Stimulated activated naive CD8-positive, alpha-beta T cell treated with anti-CD3 and anti-CD28 coated beads, Interleukin-15, Interleukin-2, amounts not matched to agents 100 ng/mL and 50 ng/mL, for 24 hours (primary cell): ENCODE measurements around the gene MYH6.

Source experiments
- H3K27ac Mint-ChIP-seq: one replicate; pipeline ENCODE4 v1.8.0; 2021; ENCODE audit warnings: mild to moderate bottlenecking, mixed read lengths
- H3K27me3 Mint-ChIP-seq: one replicate; pipeline ENCODE4 v1.8.0; 2021; ENCODE audit warnings: mixed read lengths
- H3K36me3 Mint-ChIP-seq: one replicate; pipeline ENCODE4 v1.8.0; 2021; ENCODE audit warnings: low read depth, mixed read lengths
- H3K4me1 Mint-ChIP-seq: one replicate; pipeline ENCODE4 v1.8.0; 2021; ENCODE audit warnings: low read depth, mixed read lengths
- H3K4me3 Mint-ChIP-seq: one replicate; pipeline ENCODE4 v1.8.0; 2021; ENCODE audit warnings: mild to moderate bottlenecking, mixed read lengths
- H3K9me3 Mint-ChIP-seq: one replicate; pipeline ENCODE4 v1.8.0; 2021; ENCODE audit warnings: mixed read lengths

Gene MYH6

GRCh38 chr14:23370221-23370620 is 37.9 kb downstream of the MYH6 start:
- Mint-ChIP-seq H3K36me3 (no peaks in the 10 kb centered on the region), H3K4me1 (no peaks in the 10 kb centered on the region)

GRCh38 chr14:23366426-23366921 is 41.6 kb downstream of the MYH6 start:
- Mint-ChIP-seq H3K36me3 (no peaks in the 10 kb centered on the region), H3K9me3 (no peaks in the 10 kb centered on the region), H3K4me3 (no peak overlapping the region), H3K27me3 (peaks cover 38% of the 10 kb centered on the region), H3K4me1 (no peaks in the 10 kb centered on the region), H3K27ac (no peak overlapping the region)

More at GRCh38 chr14:23370221-23370620, 37.9 kb downstream of the MYH6 start:
- Mint-ChIP-seq H3K27ac (no peak overlapping the region), H3K9me3 (no peaks in the 10 kb centered on the region), H3K4me3 (no peak overlapping the region), H3K27me3 (peaks cover 22% of the 10 kb centered on the region)

DNA sequence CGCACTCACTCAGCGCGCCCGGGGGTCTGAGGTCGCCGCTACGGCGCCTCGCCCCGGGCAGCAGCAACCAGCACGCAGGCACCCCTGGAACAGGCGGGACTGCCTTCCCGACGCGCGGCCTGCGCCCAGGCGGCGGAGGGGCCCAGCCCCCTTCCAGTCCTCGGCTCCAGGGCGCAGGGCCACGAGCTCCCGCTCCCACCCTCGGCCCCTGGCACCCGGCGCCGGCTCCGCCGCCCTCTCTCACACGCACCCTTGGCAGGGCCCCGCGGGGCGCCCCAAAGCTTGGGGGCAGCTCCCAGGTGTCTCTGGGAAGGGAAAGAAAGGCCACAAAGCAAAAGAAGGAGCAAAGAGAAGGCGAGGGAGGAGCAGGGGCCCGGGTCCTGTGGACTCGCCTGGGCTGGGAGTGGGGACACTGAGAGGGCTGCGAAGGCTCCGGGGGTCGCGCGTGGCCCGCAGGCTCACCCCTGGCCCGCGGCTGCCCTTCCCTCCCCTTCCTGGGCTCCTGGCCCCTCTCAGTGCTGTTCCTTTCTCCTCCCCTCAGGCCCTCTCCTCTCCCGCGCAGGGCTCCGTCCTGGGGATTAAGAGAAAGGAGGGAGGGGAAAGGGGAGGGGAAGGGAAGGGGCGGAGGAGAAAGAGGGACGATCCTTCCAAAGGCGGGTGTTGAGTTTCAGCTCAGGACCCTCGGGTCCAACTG is 42.2 kb downstream of the MYH6 start:
- no peaks in the 10 kb centered on the region for H3K4me1 Mint-ChIP-seq
- H3K36me3 Mint-ChIP-seq = no peaks in the 10 kb centered on the region
- no peak overlapping the region for H3K4me3 Mint-ChIP-seq
- H3K9me3 Mint-ChIP-seq = no peaks in the 10 kb centered on the region
- H3K27me3 Mint-ChIP-seq = peaks cover 38% of the 10 kb centered on the region
- H3K27ac Mint-ChIP-seq = no peak overlapping the region

- Mint-ChIP-seq H3K27ac (no peak within 1 kb of the TSS), H3K4me1 (no peaks in the 10 kb centered on the region), H3K9me3 (no peaks in the 10 kb centered on the region), H3K4me3 (no peak within 1 kb of the TSS), H3K36me3 (no peaks in the 10 kb centered on the region), H3K27me3 (peaks cover 38% of the 10 kb centered on the region)
Observed at GRCh38 chr14:23365036-23365731, 42.9 kb downstream of the MYH6 start, which contains the start of gene EFS. Gene EFS, minus strand, starts transcription at chr14:23365172. Its CDS starts 147 bp downstream, at chr14:23365025.

GRCh38 chr14:23364164-23365035 is 43.7 kb downstream of the MYH6 start:
- Mint-ChIP-seq H3K4me1 (no peaks in the 10 kb centered on the region), H3K27me3 (peaks cover 38% of the 10 kb centered on the region), H3K36me3 (no peaks in the 10 kb centered on the region), H3K9me3 (no peaks in the 10 kb centered on the region), H3K4me3 (no peak overlapping the region), H3K27ac (no peak overlapping the region)

DNA sequence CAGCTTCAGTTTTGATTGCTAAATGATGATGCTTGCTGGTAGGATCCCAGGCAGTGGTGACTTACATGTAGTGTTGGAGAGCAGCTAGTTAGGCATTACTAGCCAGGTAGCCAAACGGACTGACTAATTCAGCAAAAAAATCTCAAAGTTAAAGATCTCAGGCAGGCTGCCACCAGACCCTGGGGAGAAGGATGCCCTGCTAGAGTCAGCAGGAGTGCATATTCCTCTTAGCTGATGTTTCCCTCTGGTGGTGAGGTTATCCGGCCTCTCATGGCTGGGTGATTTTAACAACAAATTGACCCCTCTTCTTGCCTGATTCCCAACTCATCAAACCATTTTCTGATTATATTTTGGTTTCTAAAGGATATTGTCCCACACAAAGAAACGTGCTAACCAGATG is 45.9 kb downstream of the MYH6 start:
- Mint-ChIP-seq H3K4me1 (no peaks in the 10 kb centered on the region), H3K27ac (no peak overlapping the region), H3K36me3 (no peaks in the 10 kb centered on the region), H3K9me3 (no peaks in the 10 kb centered on the region), H3K27me3 (peaks cover 24% of the 10 kb centered on the region), H3K4me3 (no peak overlapping the region)

- H3K4me1 Mint-ChIP-seq = no peaks in the 10 kb centered on the region
- peaks cover 19% of the 10 kb centered on the region for H3K27me3 Mint-ChIP-seq
- H3K4me3 Mint-ChIP-seq = no peak overlapping the region
- H3K9me3 Mint-ChIP-seq = no peaks in the 10 kb centered on the region
- no peaks in the 10 kb centered on the region for H3K36me3 Mint-ChIP-seq
- H3K27ac Mint-ChIP-seq = no peak overlapping the region
Observed at GRCh38 chr14:23361763-23362162, 46.3 kb downstream of the MYH6 start.

GRCh38 chr14:23361320-23361719 is 46.8 kb downstream of the MYH6 start:
- Mint-ChIP-seq H3K4me3 (no peak overlapping the region), H3K27me3 (peaks cover 17% of the 10 kb centered on the region), H3K4me1 (no peaks in the 10 kb centered on the region), H3K9me3 (no peaks in the 10 kb centered on the region), H3K36me3 (no peaks in the 10 kb centered on the region), H3K27ac (no peak overlapping the region)

DNA sequence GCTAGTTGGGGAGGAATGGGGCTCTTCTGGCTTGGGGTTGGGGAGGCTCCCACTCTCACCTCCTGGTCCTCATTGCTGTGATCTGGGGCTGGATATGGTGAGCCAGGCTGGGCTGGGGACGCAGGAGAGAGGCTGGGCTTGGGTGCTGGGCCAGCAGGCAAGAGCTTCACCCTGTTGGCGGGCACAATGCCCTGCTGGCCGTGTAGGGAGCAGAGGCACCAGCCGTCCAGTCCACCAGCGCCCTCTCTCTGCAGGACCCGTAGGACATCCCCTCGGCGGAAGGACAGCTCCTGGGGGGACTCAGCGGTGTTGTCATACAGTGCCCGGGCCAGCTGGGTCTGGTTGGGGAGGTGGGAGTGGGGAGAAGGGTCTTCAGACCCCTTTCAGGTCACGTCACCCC is 47.6 kb downstream of the MYH6 start:
- H3K4me3 Mint-ChIP-seq = no peak overlapping the region
- peaks cover 22% of the 10 kb centered on the region for H3K27me3 Mint-ChIP-seq
- no peaks in the 10 kb centered on the region for H3K4me1 Mint-ChIP-seq
- no peaks in the 10 kb centered on the region for H3K9me3 Mint-ChIP-seq
- no peak overlapping the region for H3K27ac Mint-ChIP-seq
- H3K36me3 Mint-ChIP-seq = no peaks in the 10 kb centered on the region

DNA sequence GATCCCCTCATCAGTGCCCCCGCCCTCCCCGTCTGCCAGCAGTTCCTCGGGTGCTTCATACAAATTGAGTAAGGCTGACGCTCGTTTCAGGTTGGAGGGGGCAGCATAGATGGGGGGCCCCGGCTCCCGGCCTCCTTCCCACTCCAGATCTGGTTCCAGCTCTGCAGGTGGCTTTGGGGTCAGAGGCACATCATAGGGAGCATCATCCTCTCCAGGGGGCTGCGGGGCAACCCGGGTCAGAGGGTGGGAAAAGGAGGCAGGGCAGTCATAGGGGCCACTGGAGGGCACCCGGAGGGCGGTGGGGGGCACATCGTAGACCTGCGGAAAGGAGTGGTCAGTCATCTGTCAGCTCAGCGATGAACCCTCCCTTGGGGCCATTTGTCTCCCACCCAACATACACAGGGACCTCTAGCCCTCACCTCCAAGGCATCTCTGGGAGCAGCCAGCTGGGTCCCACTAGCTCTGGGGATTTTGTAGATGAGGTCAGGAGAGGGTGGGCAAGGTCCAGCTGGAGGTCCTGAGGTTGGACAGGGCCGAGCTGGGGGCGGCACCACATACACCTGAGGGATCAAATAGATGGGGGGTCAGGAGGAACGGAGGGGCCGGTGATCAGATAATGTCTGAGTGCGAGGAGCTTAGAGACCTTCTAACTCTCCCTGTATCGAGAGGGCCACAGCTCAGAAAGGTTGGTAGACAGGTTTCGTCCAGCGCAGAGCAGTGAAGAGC is 48.2 kb downstream of the MYH6 start:
- H3K4me1 Mint-ChIP-seq = no peaks in the 10 kb centered on the region
- no peak overlapping the region for H3K27ac Mint-ChIP-seq
- no peaks in the 10 kb centered on the region for H3K36me3 Mint-ChIP-seq
- peaks cover 24% of the 10 kb centered on the region for H3K27me3 Mint-ChIP-seq
- no peak overlapping the region for H3K4me3 Mint-ChIP-seq
- H3K9me3 Mint-ChIP-seq = no peaks in the 10 kb centered on the region

DNA sequence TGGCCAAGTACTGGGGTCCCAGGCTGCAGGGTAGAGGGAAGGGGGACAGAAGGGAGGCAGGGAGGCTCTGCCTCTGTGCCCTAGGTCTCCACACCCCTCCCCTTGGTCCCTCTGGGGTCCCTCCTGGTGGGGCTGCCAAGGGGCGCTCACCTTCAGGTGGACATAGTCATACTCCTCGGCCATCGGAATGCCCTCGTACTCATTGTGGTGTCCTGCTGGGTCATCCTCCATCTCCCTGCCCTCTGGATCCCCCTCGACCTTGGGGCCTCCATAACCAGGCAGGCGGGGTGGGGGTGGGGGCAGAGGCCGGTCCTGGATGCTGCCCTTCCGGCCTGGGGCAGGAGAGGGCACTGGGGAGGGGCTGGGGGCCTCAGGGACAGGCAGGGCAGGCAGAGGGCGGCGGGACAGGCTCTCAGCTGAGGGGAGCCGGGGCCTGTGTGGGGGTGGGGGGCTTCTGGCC is 48.9 kb downstream of the MYH6 start:
- Mint-ChIP-seq H3K36me3 (no peaks in the 10 kb centered on the region), H3K27ac (no peak overlapping the region), H3K4me1 (no peaks in the 10 kb centered on the region), H3K4me3 (no peak overlapping the region), H3K27me3 (peaks cover 20% of the 10 kb centered on the region), H3K9me3 (no peaks in the 10 kb centered on the region)

DNA sequence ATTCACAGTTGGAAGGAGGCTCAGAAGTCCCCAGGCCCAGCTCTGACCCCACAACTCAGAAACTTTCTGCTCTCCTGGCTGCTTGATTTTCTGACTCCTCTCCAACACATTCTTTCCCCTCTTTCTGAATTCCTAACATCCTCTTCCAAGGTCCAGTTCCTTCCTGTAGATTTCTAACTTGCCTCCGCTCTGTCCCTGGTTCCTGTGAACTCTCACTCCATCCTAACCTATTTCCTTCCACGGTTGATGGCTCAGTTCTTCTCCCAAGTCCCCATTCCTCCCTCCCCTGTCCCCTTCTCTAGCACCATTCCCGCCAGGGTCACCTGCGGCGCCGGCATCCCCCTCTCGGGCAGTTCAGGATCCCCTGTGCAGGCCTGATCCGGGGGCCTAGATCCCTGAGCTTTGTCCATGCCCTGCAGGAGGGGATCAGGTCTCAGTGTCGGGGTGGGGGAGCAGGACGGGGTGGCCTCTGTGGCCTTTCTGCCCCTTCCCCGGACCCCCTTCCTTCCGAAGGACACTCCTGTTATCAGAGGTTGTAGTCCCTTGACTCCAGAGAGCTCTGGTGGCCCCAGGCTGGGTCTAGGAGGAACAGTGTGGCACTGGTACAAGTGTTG is 49.4 kb downstream of the MYH6 start:
- H3K4me1 Mint-ChIP-seq = no peaks in the 10 kb centered on the region
- H3K27me3 Mint-ChIP-seq = peaks cover 22% of the 10 kb centered on the region
- no peaks in the 10 kb centered on the region for H3K9me3 Mint-ChIP-seq
- no peaks in the 10 kb centered on the region for H3K36me3 Mint-ChIP-seq
- H3K4me3 Mint-ChIP-seq = no peak overlapping the region
- no peak overlapping the region for H3K27ac Mint-ChIP-seq

- Mint-ChIP-seq H3K4me3 (no peak overlapping the region), H3K9me3 (no peaks in the 10 kb centered on the region), H3K27me3 (peaks cover 25% of the 10 kb centered on the region), H3K36me3 (no peaks in the 10 kb centered on the region), H3K4me1 (peaks cover 1% of the 10 kb centered on the region), H3K27ac (no peak overlapping the region)
Observed at GRCh38 chr14:23358042-23358441, 50.0 kb downstream of the MYH6 start.

GRCh38 chr14:23357261-23357660 is 50.8 kb downstream of the MYH6 start:
- Mint-ChIP-seq H3K4me1 (peaks cover 4% of the 10 kb centered on the region), H3K36me3 (no peaks in the 10 kb centered on the region), H3K4me3 (no peak overlapping the region), H3K9me3 (no peaks in the 10 kb centered on the region), H3K27me3 (peaks cover 27% of the 10 kb centered on the region), H3K27ac (no peak overlapping the region)
